Lower lobe of right lung (tissue), 2 donors: ENCODE results near the gene CLASP1. TPM values are rescaled to one million over a fixed set of nuclear protein-coding genes. Genes with fewer than 3 reads are reported as not detected.

ENCODE experiments used
- ATAC-seq, 2 donors: fragments of 200-7000 bp; cut with Tn5 transposase; one replicate each; pipeline ENCODE4 v1.9.1; 2020 to 2022; ENCODE audit warnings: mild to moderate bottlenecking in 2 of 2, moderate library complexity in 2 of 2
- DNase-seq: peaks from one replicate; pipeline ENCODE4 v3.0.0-alpha.2; 2020
- H3K27ac ChIP-seq: fragments of 200-600 bp; one replicate; pipeline ENCODE4 v1.8.0; 2022
- H3K27me3 ChIP-seq: fragments of 200-600 bp; one replicate; pipeline ENCODE4 v1.8.0; 2022; ENCODE audit warnings: low read depth
- H3K36me3 ChIP-seq: fragments of 200-600 bp; one replicate; pipeline ENCODE4 v1.8.0; 2022; ENCODE audit warnings: mild to moderate bottlenecking
- H3K4me1 ChIP-seq: fragments of 200-600 bp; one replicate; pipeline ENCODE4 v1.8.0; 2022
- H3K4me3 ChIP-seq: fragments of 200-600 bp; one replicate; pipeline ENCODE4 v1.8.0; 2022; ENCODE audit warnings: mild to moderate bottlenecking
- H3K9me3 ChIP-seq: fragments of 200-600 bp; one replicate; pipeline ENCODE4 v1.8.0; 2022
- CTCF ChIP-seq: fragments of 200-600 bp; IDR thresholded peaks from one replicate; pipeline ENCODE4 v1.8.0; 2022; ENCODE audit warnings: antibody characterized with exemption, mild to moderate bottlenecking
- intact Hi-C: fragments of 100-400 bp; cut with DNase I; formaldehyde crosslinking; loops from one replicate; pipeline ENCODE4 v1.11.0; 2022
- total RNA-seq: library from RNA; stranded (reverse); fragmentation: NEBNext Ultra II Directional; extraction: Animal tissue kit (Norgen Biotek cat#: 25700); gene quantifications from one replicate; pipeline ENCODE4 v1.2.1, GENCODE V29; 2021
- donor health status: DM: no; HTN: yes; CAD: no; lungs with severe emphysema.

The CLASP1 gene
- total RNA-seq, 1 donor from 2014 or later: 45.8 TPM

DNA sequence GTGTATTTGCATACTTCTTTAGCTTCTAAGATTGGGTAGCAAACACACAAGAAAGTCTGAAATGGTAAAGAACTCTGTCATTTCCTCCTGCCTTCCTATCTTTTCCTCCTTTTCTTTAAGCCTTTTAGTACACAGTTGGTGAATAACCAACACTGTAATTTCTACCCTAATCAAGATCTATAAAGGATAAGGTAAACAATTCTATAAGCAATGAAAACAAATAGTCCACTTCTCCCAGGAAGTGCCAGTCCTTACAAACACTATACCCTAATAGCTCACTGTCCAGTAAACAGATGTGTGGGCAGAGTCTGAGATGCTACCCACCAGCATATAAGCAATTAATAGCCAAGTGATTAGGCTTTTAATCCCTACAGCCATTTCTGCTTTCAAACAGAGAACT lies 283.2 kb downstream of the CLASP1 start:
- ATAC-seq: no peak
- Histone ChIP-seq H3K27ac (no peak overlapping the region), H3K4me1 (no peaks in the 10 kb centered on the region), H3K9me3 (no peaks in the 10 kb centered on the region), H3K36me3 (peaks cover 77% of the 10 kb centered on the region), H3K27me3 (no peaks in the 10 kb centered on the region), H3K4me3 (no peak overlapping the region)
- no peak for TF ChIP-seq CTCF
- DNase-seq: no peak
- intact Hi-C loops: no loop called here

DNA sequence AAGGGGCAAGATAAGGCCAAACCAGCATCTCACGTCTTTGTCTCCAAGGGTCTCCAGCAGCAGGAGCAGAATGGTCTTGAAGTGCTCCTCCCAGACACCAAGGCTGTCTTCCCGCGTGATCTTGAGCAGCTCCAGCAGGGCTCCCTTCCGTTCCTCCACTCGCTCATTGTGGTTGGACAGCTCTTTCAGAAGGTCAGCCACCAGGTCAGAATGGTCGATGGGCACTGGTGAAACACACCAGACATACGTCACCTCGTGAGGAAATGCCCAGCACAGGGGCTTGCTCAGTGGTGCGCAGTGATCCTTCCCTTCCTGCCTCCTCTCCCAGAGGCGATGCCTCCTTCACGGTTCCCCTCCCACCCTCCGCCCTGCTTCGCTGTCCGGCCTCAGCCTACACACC lies 284.2 kb downstream of the CLASP1 start:
- H3K36me3 ChIP-seq: peaks cover 85% of the 10 kb centered on the region

DNA sequence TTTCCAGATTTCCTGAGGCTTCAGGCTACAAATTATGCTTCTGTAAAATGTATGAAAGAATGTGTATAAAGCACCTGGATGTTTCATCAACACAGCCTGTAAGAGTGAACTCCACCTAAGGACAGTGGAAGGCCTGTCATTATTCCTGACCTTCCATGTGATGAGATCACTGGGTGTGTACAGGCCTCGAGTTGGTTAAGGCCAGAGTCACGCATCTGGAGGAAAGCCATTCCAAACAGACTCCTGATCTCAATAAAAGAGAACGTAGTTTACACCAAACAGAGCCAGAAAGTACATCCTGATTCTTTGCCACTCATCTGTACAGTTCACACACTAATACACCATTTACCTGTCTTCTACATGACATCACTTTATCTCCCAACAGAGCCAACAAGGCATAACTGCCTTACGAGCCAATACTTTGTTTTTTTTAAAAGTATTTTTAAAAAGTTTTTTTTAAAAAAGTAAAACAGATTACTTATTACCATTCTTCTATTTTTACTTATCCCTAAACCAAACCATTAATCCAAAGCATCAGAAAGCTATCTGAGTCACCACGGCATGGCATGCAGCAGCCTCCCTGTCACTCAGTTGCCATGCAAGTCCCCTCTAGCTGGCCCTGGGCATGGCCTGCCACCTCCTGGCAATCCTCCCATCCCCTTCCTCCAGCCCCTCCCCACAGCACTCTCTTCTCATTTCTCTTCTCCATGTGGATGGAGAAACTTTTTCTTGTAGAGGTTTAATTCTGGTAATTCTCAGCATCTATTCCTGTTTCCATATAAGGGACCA lies 285.4 kb downstream of the CLASP1 start:
- DNase-seq (no peak), ATAC-seq (peak in 1 of 2 donors; percentile 27)
- no peak for TF ChIP-seq CTCF
- Histone ChIP-seq H3K4me1 (no peaks in the 10 kb centered on the region), H3K9me3 (no peaks in the 10 kb centered on the region), H3K27ac (no peak overlapping the region), H3K4me3 (no peak overlapping the region), H3K36me3 (peaks cover 92% of the 10 kb centered on the region), H3K27me3 (no peaks in the 10 kb centered on the region)
- intact Hi-C loops: no loop called here

More for the DNA sequence above, 284.2 kb downstream of the CLASP1 start:
- intact Hi-C loops: no loop called here
- Histone ChIP-seq H3K9me3 (no peaks in the 10 kb centered on the region), H3K4me1 (no peaks in the 10 kb centered on the region), H3K27me3 (no peaks in the 10 kb centered on the region), H3K4me3 (no peak overlapping the region), H3K27ac (no peak overlapping the region)
- no peak for ATAC-seq
- TF ChIP-seq CTCF: no peak
- no peak for DNase-seq

- intact Hi-C loops: no loop called here
- no peak for TF ChIP-seq CTCF
- Histone ChIP-seq H3K36me3 (peaks cover 96% of the 10 kb centered on the region), H3K27ac (no peak overlapping the region), H3K27me3 (no peaks in the 10 kb centered on the region), H3K4me3 (no peak overlapping the region), H3K4me1 (no peaks in the 10 kb centered on the region), H3K9me3 (no peaks in the 10 kb centered on the region)
- DNase-seq (no peak), ATAC-seq (no peak)
Measured at GRCh38 chr2:121362774-121363173, 286.5 kb downstream of the CLASP1 start.

- intact Hi-C loops: no loop called here
- H3K4me3 ChIP-seq: no peak overlapping the region
- H3K36me3 ChIP-seq: peaks cover 96% of the 10 kb centered on the region
- no peaks in the 10 kb centered on the region for H3K4me1 ChIP-seq
- no peaks in the 10 kb centered on the region for H3K27me3 ChIP-seq
- H3K27ac ChIP-seq: no peak overlapping the region
- DNase-seq (no peak), ATAC-seq (no peak)
- TF ChIP-seq CTCF: no peak
- H3K9me3 ChIP-seq: no peaks in the 10 kb centered on the region
Measured at GRCh38 chr2:121362226-121362625, 287.0 kb downstream of the CLASP1 start.
